ENCODE data around the gene WDR18.

Gene WDR18

DNA sequence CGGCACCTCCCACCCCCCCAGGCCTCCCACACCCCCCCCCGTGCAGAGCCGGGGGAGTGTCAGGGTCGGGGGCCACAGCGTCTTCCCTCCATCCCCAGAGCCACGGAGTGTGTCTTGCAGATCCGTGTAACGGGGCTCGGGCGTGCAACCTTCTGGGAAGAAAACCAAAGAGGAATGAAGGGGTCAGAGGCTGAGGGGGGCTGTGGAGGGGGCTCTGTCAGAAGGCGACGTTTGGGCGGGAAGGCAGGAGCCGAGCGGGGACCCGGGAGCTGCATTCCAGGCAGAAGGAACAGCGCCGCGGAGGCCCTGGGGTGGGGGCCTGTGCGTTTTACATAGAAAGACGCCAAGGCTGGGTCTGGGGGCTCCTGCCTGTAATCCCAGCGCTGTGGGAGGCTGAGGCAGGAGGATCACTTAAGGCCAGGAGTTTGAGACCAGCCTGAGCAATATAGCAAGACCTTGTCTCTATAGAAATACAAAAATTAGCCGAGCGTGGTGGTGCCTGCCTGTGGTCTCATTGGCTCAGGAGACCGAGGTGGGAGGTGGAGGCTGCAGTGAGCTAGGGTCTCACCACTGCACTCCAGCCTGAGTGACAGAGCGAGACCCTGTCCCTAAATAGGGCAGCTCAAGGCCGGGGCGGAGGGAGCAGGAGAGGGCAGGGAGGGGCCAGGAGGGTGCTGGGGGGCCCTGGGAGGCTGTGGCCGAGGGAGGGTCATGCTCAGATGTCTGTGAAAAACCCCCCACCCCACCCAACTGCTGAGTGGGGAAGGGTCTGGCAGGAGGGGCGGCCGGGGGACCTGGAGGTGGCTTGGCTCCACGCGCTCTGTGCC is 30.5 kb upstream of the WDR18 start:
- Histone ChIP-seq H3K27me3 (ENCODE audit: insufficient read depth, low read length, poor library complexity, severe bottlenecking) (no peaks in the 10 kb centered on the region), H3K79me2 (ENCODE audit: insufficient read depth, low read length) (peaks cover 23% of the 10 kb centered on the region; the same call in 1 of the 2 replicates), H3F3A (ENCODE audit: low read depth) (no peaks in the 10 kb centered on the region), H3K4me1 (ENCODE audit: insufficient read depth, low read length, poor library complexity, severe bottlenecking) (no peaks in the 10 kb centered on the region), H3K36me3 (ENCODE audit: insufficient read depth, low read length) (no peaks in the 10 kb centered on the region), H2AFZ (ENCODE audit: low read length) (no peak overlapping the region), H3K9me3 (ENCODE audit: insufficient read depth, low read depth, low read length) (no peaks in the 10 kb centered on the region), H3K4me2 (ENCODE audit: low read depth, low read length, poor library complexity, severe bottlenecking) (no peak overlapping the region), H3K9ac (ENCODE audit: low read depth, low read length, poor library complexity, severe bottlenecking) (no peak overlapping the region), H3K9me2 (replicated peaks; ENCODE audit: low read depth, low read length) (no peaks in the 10 kb centered on the region), H3K4me3 (ENCODE audit: low read length, poor library complexity, severe bottlenecking) (no peak overlapping the region), H4K20me1 (ENCODE audit: insufficient read depth, low read length, poor library complexity, severe bottlenecking) (peaks cover 2% of the 10 kb centered on the region)
- TF ChIP-seq, protein P1, sequence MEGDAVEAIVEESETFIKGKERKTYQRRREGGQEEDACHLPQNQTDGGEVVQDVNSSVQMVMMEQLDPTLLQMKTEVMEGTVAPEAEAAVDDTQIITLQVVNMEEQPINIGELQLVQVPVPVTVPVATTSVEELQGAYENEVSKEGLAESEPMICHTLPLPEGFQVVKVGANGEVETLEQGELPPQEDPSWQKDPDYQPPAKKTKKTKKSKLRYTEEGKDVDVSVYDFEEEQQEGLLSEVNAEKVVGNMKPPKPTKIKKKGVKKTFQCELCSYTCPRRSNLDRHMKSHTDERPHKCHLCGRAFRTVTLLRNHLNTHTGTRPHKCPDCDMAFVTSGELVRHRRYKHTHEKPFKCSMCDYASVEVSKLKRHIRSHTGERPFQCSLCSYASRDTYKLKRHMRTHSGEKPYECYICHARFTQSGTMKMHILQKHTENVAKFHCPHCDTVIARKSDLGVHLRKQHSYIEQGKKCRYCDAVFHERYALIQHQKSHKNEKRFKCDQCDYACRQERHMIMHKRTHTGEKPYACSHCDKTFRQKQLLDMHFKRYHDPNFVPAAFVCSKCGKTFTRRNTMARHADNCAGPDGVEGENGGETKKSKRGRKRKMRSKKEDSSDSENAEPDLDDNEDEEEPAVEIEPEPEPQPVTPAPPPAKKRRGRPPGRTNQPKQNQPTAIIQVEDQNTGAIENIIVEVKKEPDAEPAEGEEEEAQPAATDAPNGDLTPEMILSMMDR (conservative IDR thresholded peaks at IDR 0.05; ENCODE audit: low read length), result no peak
- no peak for TF ChIP-seq EZH2phosphoT487 (IDR thresholded peaks at IDR 0.05; ENCODE audit: borderline replicate concordance)

DNA sequence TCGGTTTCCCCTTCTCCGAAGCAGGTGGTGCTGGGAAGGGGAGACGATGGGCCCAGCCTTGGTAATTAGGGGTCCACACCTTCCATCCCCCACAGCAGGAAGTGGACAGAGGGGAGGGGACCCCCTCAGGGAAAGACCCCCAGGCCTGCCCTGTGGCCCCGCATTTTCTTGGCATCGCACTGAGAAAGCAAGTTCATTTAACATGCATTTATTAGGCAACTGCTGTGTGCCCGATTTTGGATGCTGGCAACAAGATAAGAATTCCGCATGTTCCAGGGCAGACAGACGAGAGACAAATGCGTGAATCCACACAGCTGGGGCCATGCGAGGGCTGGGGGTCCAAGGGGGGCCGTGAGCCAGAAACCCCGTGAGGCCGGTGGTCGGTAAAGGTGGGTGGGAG is 29.9 kb upstream of the WDR18 start:
- Histone ChIP-seq H3K9me2 (replicated peaks; ENCODE audit: low read depth, low read length) (no peaks in the 10 kb centered on the region), H3K79me2 (ENCODE audit: insufficient read depth, low read length) (peaks cover 23% of the 10 kb centered on the region; the same call in 1 of the 2 replicates), H3K9me3 (ENCODE audit: insufficient read depth, low read depth, low read length) (no peaks in the 10 kb centered on the region), H3K4me3 (ENCODE audit: low read length, poor library complexity, severe bottlenecking) (no peak overlapping the region), H3K36me3 (ENCODE audit: insufficient read depth, low read length) (peaks cover 3% of the 10 kb centered on the region; the same call in 1 of the 2 replicates), H2AFZ (ENCODE audit: low read length) (no peak overlapping the region), H4K20me1 (ENCODE audit: insufficient read depth, low read length, poor library complexity, severe bottlenecking) (peaks cover 2% of the 10 kb centered on the region), H3K4me2 (ENCODE audit: low read depth, low read length, poor library complexity, severe bottlenecking) (no peak overlapping the region), H3K4me1 (ENCODE audit: insufficient read depth, low read length, poor library complexity, severe bottlenecking) (no peaks in the 10 kb centered on the region), H3F3A (ENCODE audit: low read depth) (no peaks in the 10 kb centered on the region), H3K9ac (ENCODE audit: low read depth, low read length, poor library complexity, severe bottlenecking) (no peak overlapping the region), H3K27me3 (ENCODE audit: insufficient read depth, low read length, poor library complexity, severe bottlenecking) (no peaks in the 10 kb centered on the region)
- TF ChIP-seq, protein P1 (conservative IDR thresholded peaks at IDR 0.05; ENCODE audit: low read length), result no peak
- no peak for TF ChIP-seq EZH2phosphoT487 (IDR thresholded peaks at IDR 0.05; ENCODE audit: borderline replicate concordance)

DNA sequence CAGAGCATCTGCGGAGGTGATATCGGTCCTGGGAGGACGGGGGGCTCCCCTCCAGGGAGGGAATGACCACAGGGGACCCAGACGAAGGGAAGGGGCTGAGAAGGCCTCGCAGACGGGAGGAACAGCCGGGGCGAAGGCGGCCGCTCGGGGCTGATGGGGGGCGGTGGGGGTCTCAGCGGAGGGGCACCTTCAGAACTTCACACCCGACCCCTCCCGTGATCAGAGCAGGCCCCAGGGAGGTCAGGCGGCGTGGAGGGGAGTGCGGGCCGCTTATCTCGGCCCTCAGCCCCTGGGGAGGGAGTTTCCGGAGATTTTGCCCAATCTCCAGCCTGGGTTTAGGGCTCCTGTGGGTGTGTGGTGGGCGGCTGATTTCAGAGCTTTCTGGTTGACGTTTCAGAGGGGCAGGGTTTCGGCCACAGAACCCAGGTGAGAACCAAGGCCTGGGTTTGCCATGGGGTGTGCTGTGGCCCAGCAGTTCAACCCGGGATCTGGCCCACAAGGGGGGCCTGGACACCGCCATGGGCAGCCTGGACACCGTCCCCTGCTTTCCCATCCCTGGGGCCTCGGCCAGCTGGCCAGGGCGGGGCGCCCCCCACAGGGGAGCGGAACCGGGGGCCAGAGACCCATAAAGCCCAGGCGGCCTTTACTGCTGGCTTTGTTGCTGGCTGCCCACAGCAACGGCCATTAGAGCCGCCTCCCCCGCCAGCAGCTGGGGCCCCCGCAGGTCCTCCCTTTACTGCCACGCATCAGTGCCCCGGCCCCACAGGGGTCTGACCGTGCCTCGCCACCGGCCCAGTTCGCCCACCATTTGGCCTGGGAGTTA is 29.3 kb upstream of the WDR18 start:
- Histone ChIP-seq H2AFZ (ENCODE audit: low read length) (no peak overlapping the region), H3K27me3 (ENCODE audit: insufficient read depth, low read length, poor library complexity, severe bottlenecking) (no peaks in the 10 kb centered on the region), H3K4me3 (ENCODE audit: low read length, poor library complexity, severe bottlenecking) (no peak overlapping the region), H3K79me2 (ENCODE audit: insufficient read depth, low read length) (peaks cover 23% of the 10 kb centered on the region; the same call in 1 of the 2 replicates), H3F3A (ENCODE audit: low read depth) (no peaks in the 10 kb centered on the region), H3K36me3 (ENCODE audit: insufficient read depth, low read length) (peaks cover 3% of the 10 kb centered on the region; the same call in 1 of the 2 replicates), H3K9ac (ENCODE audit: low read depth, low read length, poor library complexity, severe bottlenecking) (no peak overlapping the region), H3K4me2 (ENCODE audit: low read depth, low read length, poor library complexity, severe bottlenecking) (no peak overlapping the region), H3K9me3 (ENCODE audit: insufficient read depth, low read depth, low read length) (no peaks in the 10 kb centered on the region), H3K9me2 (replicated peaks; ENCODE audit: low read depth, low read length) (no peaks in the 10 kb centered on the region), H4K20me1 (ENCODE audit: insufficient read depth, low read length, poor library complexity, severe bottlenecking) (peaks cover 2% of the 10 kb centered on the region), H3K4me1 (ENCODE audit: insufficient read depth, low read length, poor library complexity, severe bottlenecking) (no peaks in the 10 kb centered on the region)
- no peak for TF ChIP-seq EZH2phosphoT487 (IDR thresholded peaks at IDR 0.05; ENCODE audit: borderline replicate concordance)
- TF ChIP-seq, protein P1 (conservative IDR thresholded peaks at IDR 0.05; ENCODE audit: low read length), result no peak

Measured in Loucy (cell line).